ENCODE data around the gene MRPL11. TPM values are rescaled to one million over a fixed set of nuclear protein-coding genes. Genes with fewer than 3 reads are reported as not detected.

Gene MRPL11
- total and polyA plus RNA-seq, 10 of the 15 experiments (the other 5 are each of a cell fraction or from before 2014, with no cell fraction given), result 43.5 to 248 (median 109) TPM

- FAIRE-seq (peak; percentile 77), ATAC-seq (peak; percentile 57), DNase-seq (ENCODE audit: low read depth, low spot score) (peak; percentile 37)
- Histone ChIP-seq H3K9me3 (replicated peaks; ENCODE audit: control insufficient read depth, insufficient read depth, low read length) (no peaks in the 10 kb centered on the region; the same call in 2 of the 3 replicates), H3K9ac (ENCODE audit: control insufficient read depth, insufficient read depth, low read length) (no peak overlapping the region), H4K20me1 (ENCODE audit: control insufficient read depth, insufficient read depth) (peaks cover 4% of the 10 kb centered on the region; the same call in 1 of the 2 replicates), H2AFZ (ENCODE audit: control insufficient read depth, low read depth, low read length) (no peak overlapping the region), H3K79me2 (ENCODE audit: control insufficient read depth, insufficient read depth, low read length) (no peaks in the 10 kb centered on the region), H3K27me3 (replicated peaks in 1 of 2; ENCODE audit: control insufficient read depth in 2 of 2, insufficient read depth in 2 of 2, low read length in 1 of 2) (peaks cover 0 to 8% of the 10 kb centered on the region in 2 experiments; a peak in 1 of 4 replicates), H3K36me3 (ENCODE audit: control insufficient read depth in 2 of 2, insufficient read depth in 2 of 2, low read length in 1 of 2) (no peaks in the 10 kb centered on the region), H3K4me2 (ENCODE audit: control insufficient read depth, insufficient read depth) (no peak overlapping the region), H3K27ac (ENCODE audit: control insufficient read depth, insufficient read depth) (no peak overlapping the region), H3K4me3 (no peak overlapping the region), H3K4me1 (ENCODE audit: control insufficient read depth, insufficient read depth, low read length) (peaks cover 3% of the 10 kb centered on the region; the same call in 1 of the 2 replicates)
- in situ Hi-C loops (cut with MboI) (no loop called here), intact Hi-C loops (cut with micrococcal nuclease; ENCODE audit: unreplicated experiment) (no loop called here)
- POLR2A ChIA-PET, result interaction anchor here (0.5 to 1.4 kb wide), 5 partner anchors 17 to 196 kb away, joined by 3 read pairs; partner anchors contain the start of genes DPP3, MRPL11 and PELI3
- 15% methylated on average over 38 of the region's 38 CpGs for WGBS (ENCODE audit: insufficient coverage, insufficient replicate concordance, low lambda C conversion rate, missing lambda C conversion rate)
- CTCF ChIA-PET, result interaction anchor here (0.6 to 2.4 kb wide), 9 partner anchors 8 to 1548 kb away, joined by 3 to 22 read pairs (median 10); partner anchors contain the start of genes DPP3, MRPL11, PELI3 and RBM4B
- BruUV-seq (replicated peaks), result no TSS peak
- SMC1A ChIA-PET (ENCODE audit: uncharacterized antibody, unreplicated experiment), result interaction anchor here (0.9 to 1.4 kb wide), 6 partner anchors 10 to 256 kb away, joined by 3 to 6 read pairs (median 4); partner anchors contain the start of genes DPP3, MRPL11 and RBM4B
- RAD21 ChIA-PET (ENCODE audit: unreplicated experiment), result interaction anchor here (0.7 to 1.7 kb wide), 11 partner anchors 10 to 267 kb away, joined by 3 to 11 read pairs (median 5); partner anchors contain the start of genes DPP3 and MRPL11
- TF ChIP-seq REST (IDR thresholded peaks at IDR 0.05; ENCODE audit: low read depth, low read length), result peak; percentile 99
- TF ChIP-seq TARDBP (IDR thresholded peaks at IDR 0.05; ENCODE audit: borderline replicate concordance), result no peak
- no peak for TF ChIP-seq ASH2L (IDR thresholded peaks at IDR 0.05; ENCODE audit: borderline replicate concordance, low read depth)
- no peak for TF ChIP-seq NRF1 (conservative IDR thresholded peaks at IDR 0.05; ENCODE audit: low read depth, low read length)
- TF ChIP-seq SMAD5 (IDR thresholded peaks at IDR 0.05; ENCODE audit: low read depth), result no peak
- 0 out of 2 replicates have a peak, but pooled peaks have one; percentile 68 for TF ChIP-seq TBL1XR1 (IDR thresholded peaks at IDR 0.05; ENCODE audit: low read depth, low read length)
- 0 out of 2 replicates have a peak, but pooled peaks have one; percentile 26 for TF ChIP-seq ZSCAN29 (IDR thresholded peaks at IDR 0.05)
- no peak for TF ChIP-seq USF2 (IDR thresholded peaks at IDR 0.05; ENCODE audit: borderline replicate concordance, low read depth, low read length)
- no peak for TF ChIP-seq CHD2 (IDR thresholded peaks at IDR 0.05; ENCODE audit: borderline replicate concordance, low read depth, low read length)
- no peak for TF ChIP-seq CTCF (IDR thresholded peaks at IDR 0.05 in 2 of 3, conservative IDR thresholded peaks at IDR 0.05 in 1 of 3; ENCODE audit: control insufficient read depth in 2 of 3, extremely low read depth in 1 of 3, insufficient read depth in 1 of 3, low read depth in 3 of 3, low read length in 3 of 3)
- TF ChIP-seq HDGF (IDR thresholded peaks at IDR 0.05), result no peak
- TF ChIP-seq, protein P1, sequence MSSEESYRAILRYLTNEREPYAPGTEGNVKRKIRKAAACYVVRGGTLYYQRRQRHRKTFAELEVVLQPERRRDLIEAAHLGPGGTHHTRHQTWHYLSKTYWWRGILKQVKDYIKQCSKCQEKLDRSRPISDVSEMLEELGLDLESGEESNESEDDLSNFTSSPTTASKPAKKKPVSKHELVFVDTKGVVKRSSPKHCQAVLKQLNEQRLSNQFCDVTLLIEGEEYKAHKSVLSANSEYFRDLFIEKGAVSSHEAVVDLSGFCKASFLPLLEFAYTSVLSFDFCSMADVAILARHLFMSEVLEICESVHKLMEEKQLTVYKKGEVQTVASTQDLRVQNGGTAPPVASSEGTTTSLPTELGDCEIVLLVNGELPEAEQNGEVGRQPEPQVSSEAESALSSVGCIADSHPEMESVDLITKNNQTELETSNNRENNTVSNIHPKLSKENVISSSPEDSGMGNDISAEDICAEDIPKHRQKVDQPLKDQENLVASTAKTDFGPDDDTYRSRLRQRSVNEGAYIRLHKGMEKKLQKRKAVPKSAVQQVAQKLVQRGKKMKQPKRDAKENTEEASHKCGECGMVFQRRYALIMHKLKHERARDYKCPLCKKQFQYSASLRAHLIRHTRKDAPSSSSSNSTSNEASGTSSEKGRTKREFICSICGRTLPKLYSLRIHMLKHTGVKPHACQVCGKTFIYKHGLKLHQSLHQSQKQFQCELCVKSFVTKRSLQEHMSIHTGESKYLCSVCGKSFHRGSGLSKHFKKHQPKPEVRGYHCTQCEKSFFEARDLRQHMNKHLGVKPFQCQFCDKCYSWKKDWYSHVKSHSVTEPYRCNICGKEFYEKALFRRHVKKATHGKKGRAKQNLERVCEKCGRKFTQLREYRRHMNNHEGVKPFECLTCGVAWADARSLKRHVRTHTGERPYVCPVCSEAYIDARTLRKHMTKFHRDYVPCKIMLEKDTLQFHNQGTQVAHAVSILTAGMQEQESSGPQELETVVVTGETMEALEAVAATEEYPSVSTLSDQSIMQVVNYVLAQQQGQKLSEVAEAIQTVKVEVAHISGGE (CRISPR knock-in tag; IDR thresholded peaks at IDR 0.05), result peak; percentile 52; the same call in 1 of the 2 replicates
These were observed 17.0 kb downstream of the MRPL11 start for GRCh38 chr11:66421492-66422205.

Measured in GM12878 (cell line).